HEK293 (cell line): ENCODE measurements around the gene CABCOCO1.

Source experiments
- CTCF ChIP-seq: fragments of 450-650 bp; formaldehyde crosslinking; IDR thresholded peaks from 2 replicates; pipeline ENCODE4 v1.5.1; 2016; ENCODE audit warnings: missing biosample characterization, missing genetic modification characterization
- GLIS2 ChIP-seq: fragments of 450-650 bp; formaldehyde crosslinking; IDR thresholded peaks from 2 replicates; pipeline ENCODE4 v1.5.1; 2016; ENCODE audit warnings: missing biosample characterization, missing genetic modification characterization
- HOXA7 ChIP-seq: sonication (generic); formaldehyde crosslinking; IDR thresholded peaks from 2 replicates; pipeline ENCODE4 v1.8.1; 2022; ENCODE audit warnings: missing genetic modification reagents, borderline replicate concordance
- PATZ1 ChIP-seq: fragments of 450-650 bp; formaldehyde crosslinking; IDR thresholded peaks from 2 replicates; pipeline ENCODE4 v1.5.1; 2016; ENCODE audit warnings: missing biosample characterization, missing genetic modification characterization
- PRDM4 ChIP-seq: fragments of 450-650 bp; formaldehyde crosslinking; IDR thresholded peaks from 2 replicates; pipeline ENCODE4 v1.5.1; 2017; ENCODE audit warnings: missing biosample characterization, missing genetic modification characterization
- WT1 ChIP-seq: fragments of 450-650 bp; formaldehyde crosslinking; IDR thresholded peaks from 2 replicates; pipeline ENCODE4 v1.5.1; 2016; ENCODE audit warnings: missing biosample characterization, missing genetic modification characterization
- YY1 ChIP-seq: fragments of 450-650 bp; formaldehyde crosslinking; IDR thresholded peaks from 2 replicates; pipeline ENCODE4 v1.5.1; 2018; ENCODE audit warnings: missing biosample characterization, missing genetic modification characterization
- ZFP69B ChIP-seq: fragments of 450-650 bp; formaldehyde crosslinking; IDR thresholded peaks from 2 replicates; pipeline ENCODE4 v1.5.1; 2016; ENCODE audit warnings: missing biosample characterization, missing genetic modification characterization
- ZNF174 ChIP-seq: fragments of 450-650 bp; formaldehyde crosslinking; IDR thresholded peaks from 2 replicates; pipeline ENCODE4 v1.5.0; 2017; ENCODE audit warnings: missing biosample characterization, mild to moderate bottlenecking, missing genetic modification characterization
- ZNF18 ChIP-seq: fragments of 450-650 bp; formaldehyde crosslinking; IDR thresholded peaks from 2 replicates; pipeline ENCODE4 v1.5.1; 2016; ENCODE audit warnings: missing biosample characterization, missing genetic modification characterization
- ZNF19 ChIP-seq: fragments of 450-650 bp; formaldehyde crosslinking; IDR thresholded peaks from 2 replicates; pipeline ENCODE4; 2016; ENCODE audit warnings: missing biosample characterization, missing genetic modification characterization, low read depth
- ZNF248 ChIP-seq: fragments of 450-650 bp; formaldehyde crosslinking; IDR thresholded peaks from 2 replicates; pipeline ENCODE4 v1.5.1; 2017; ENCODE audit warnings: missing biosample characterization, missing genetic modification characterization
- ZNF266 ChIP-seq: fragments of 450-650 bp; formaldehyde crosslinking; IDR thresholded peaks from 2 replicates; pipeline ENCODE4 v1.5.1; 2016; ENCODE audit warnings: missing biosample characterization, missing genetic modification characterization, low read depth
- ZNF341 ChIP-seq: fragments of 450-650 bp; formaldehyde crosslinking; IDR thresholded peaks from 2 replicates; pipeline ENCODE4; 2016; ENCODE audit warnings: low read depth, missing biosample characterization, missing genetic modification characterization
- ZNF394 ChIP-seq: fragments of 450-650 bp; formaldehyde crosslinking; IDR thresholded peaks from 2 replicates; pipeline ENCODE4 v1.5.1; 2016; ENCODE audit warnings: missing biosample characterization, missing genetic modification characterization, mild to moderate bottlenecking, moderate library complexity, borderline replicate concordance
- ZNF549 ChIP-seq: fragments of 450-650 bp; IDR thresholded peaks from 2 replicates; pipeline ENCODE4 v1.5.1; 2018; ENCODE audit warnings: missing biosample characterization, missing genetic modification characterization, mild to moderate bottlenecking, inconsistent platforms, moderate library complexity
- ZNF585B ChIP-seq: fragments of 450-650 bp; formaldehyde crosslinking; IDR thresholded peaks from 2 replicates; pipeline ENCODE4 v1.5.1; 2016; ENCODE audit warnings: missing biosample characterization, missing genetic modification characterization
- ZNF624 ChIP-seq: fragments of 450-650 bp; formaldehyde crosslinking; IDR thresholded peaks from 2 replicates; pipeline ENCODE4 v1.5.1; 2017; ENCODE audit warnings: missing biosample characterization, missing genetic modification characterization
- ZNF629 ChIP-seq: fragments of 450-650 bp; formaldehyde crosslinking; IDR thresholded peaks from 2 replicates; pipeline ENCODE4 v1.5.1; 2017; ENCODE audit warnings: missing biosample characterization, missing genetic modification characterization
- ZNF658 ChIP-seq: fragments of 450-650 bp; formaldehyde crosslinking; IDR thresholded peaks from 2 replicates; pipeline ENCODE4; 2016; ENCODE audit warnings: missing biosample characterization, missing genetic modification characterization
- ZNF660 ChIP-seq: fragments of 450-650 bp; IDR thresholded peaks from 2 replicates; pipeline ENCODE4 v1.5.1; 2018; ENCODE audit warnings: missing biosample characterization, mild to moderate bottlenecking, missing genetic modification characterization
- ZNF677 ChIP-seq: fragments of 450-650 bp; IDR thresholded peaks from 2 replicates; pipeline ENCODE4 v1.5.0; 2018; ENCODE audit warnings: missing biosample characterization, mild to moderate bottlenecking, missing genetic modification characterization, moderate library complexity
- ZNF692 ChIP-seq: fragments of 450-650 bp; formaldehyde crosslinking; IDR thresholded peaks from 2 replicates; pipeline ENCODE4 v1.5.1; 2016; ENCODE audit warnings: missing biosample characterization, missing genetic modification characterization
- ZNF76 ChIP-seq: fragments of 450-650 bp; formaldehyde crosslinking; IDR thresholded peaks from 2 replicates; pipeline ENCODE4; 2016; ENCODE audit warnings: low read depth, missing biosample characterization, missing genetic modification characterization, borderline replicate concordance
- ZNF785 ChIP-seq: fragments of 450-650 bp; formaldehyde crosslinking; IDR thresholded peaks from 2 replicates; pipeline ENCODE4 v1.5.1; 2016; ENCODE audit warnings: missing biosample characterization, missing genetic modification characterization
- TF ChIP-seq, protein P1 (sequence below): fragments of 450-650 bp; formaldehyde crosslinking; IDR thresholded peaks from 2 replicates; pipeline ENCODE4 v1.5.1; 2016; ENCODE audit warnings: missing biosample characterization, missing genetic modification characterization
- TF ChIP-seq, protein P2 (sequence below): fragments of 450-650 bp; formaldehyde crosslinking; IDR thresholded peaks from 2 replicates; pipeline ENCODE4 v1.5.1; 2017; ENCODE audit warnings: missing biosample characterization, missing genetic modification characterization

The CABCOCO1 gene

DNA sequence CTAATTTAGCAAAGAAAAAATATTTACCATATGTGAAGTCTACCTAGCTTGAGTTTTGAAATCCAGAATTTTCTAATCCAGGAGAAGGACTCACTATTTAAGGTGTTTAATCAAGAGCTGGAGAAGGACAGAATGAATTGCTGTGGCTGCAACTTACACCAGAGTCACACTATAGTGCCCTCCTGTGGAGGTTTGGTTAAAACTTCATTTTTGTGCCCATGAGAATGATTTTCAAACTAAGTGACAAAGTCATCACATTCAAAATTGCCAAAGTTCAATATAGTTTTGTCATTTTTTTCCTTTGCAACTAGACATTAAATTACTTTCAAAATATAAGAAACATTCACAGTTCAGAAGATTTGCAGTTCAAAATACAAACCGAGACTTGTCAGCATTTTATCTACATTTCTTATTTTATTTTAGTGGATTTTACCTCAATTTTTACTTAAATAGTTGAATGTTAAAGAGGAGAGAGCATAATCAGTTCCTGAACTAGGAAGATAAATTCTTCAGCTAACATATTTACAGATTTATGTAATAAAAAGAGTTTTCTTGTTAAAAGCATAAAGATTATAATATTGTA lies 70.7 kb downstream of the CABCOCO1 start (continued):
- no peak for TF ChIP-seq ZNF18 (tag by site-specific recombination)
- no peak for TF ChIP-seq YY1 (tag by site-specific recombination)
- no peak for TF ChIP-seq ZNF394 (tag by site-specific recombination)
- no peak for TF ChIP-seq ZNF677 (tag by site-specific recombination)
- no peak for TF ChIP-seq ZNF692 (tag by site-specific recombination)
- TF ChIP-seq ZNF624 (tag by site-specific recombination) = no peak
- no peak for TF ChIP-seq ZNF629 (tag by site-specific recombination)
- peak; percentile 95 for TF ChIP-seq ZNF660 (tag by site-specific recombination)
- TF ChIP-seq CTCF (tag by site-specific recombination) = 0 out of 2 replicates have a peak, but pooled peaks have one; percentile 29
- TF ChIP-seq, protein P1, sequence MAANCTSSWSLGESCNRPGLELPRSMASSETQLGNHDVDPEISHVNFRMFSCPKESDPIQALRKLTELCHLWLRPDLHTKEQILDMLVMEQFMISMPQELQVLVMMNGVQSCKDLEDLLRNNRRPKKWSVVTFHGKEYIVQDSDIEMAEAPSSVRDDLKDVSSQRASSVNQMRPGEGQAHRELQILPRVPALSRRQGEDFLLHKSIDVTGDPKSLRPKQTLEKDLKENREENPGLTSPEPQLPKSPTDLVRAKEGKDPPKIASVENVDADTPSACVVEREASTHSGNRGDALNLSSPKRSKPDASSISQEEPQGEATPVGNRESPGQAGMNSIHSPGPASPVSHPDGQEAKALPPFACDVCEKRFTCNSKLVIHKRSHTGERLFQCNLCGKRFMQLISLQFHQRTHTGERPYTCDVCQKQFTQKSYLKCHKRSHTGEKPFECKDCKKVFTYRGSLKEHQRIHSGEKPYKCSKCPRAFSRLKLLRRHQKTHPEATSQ = no peak
- no peak for TF ChIP-seq HOXA7 (CRISPR knock-in tag)
- TF ChIP-seq ZNF549 (tag by site-specific recombination) = no peak
- TF ChIP-seq GLIS2 (tag by site-specific recombination) = no peak
- no peak for TF ChIP-seq ZNF248 (tag by site-specific recombination)
- TF ChIP-seq ZNF341 (tag by site-specific recombination) = no peak
- TF ChIP-seq WT1 (tag by site-specific recombination) = no peak
- no peak for TF ChIP-seq ZNF785 (tag by site-specific recombination)
- no peak for TF ChIP-seq ZNF19
- no peak for TF ChIP-seq ZNF266
- TF ChIP-seq ZNF76 (tag by site-specific recombination) = no peak
- TF ChIP-seq PATZ1 (tag by site-specific recombination) = no peak
- no peak for TF ChIP-seq ZNF174 (tag by site-specific recombination)
- TF ChIP-seq, protein P2, sequence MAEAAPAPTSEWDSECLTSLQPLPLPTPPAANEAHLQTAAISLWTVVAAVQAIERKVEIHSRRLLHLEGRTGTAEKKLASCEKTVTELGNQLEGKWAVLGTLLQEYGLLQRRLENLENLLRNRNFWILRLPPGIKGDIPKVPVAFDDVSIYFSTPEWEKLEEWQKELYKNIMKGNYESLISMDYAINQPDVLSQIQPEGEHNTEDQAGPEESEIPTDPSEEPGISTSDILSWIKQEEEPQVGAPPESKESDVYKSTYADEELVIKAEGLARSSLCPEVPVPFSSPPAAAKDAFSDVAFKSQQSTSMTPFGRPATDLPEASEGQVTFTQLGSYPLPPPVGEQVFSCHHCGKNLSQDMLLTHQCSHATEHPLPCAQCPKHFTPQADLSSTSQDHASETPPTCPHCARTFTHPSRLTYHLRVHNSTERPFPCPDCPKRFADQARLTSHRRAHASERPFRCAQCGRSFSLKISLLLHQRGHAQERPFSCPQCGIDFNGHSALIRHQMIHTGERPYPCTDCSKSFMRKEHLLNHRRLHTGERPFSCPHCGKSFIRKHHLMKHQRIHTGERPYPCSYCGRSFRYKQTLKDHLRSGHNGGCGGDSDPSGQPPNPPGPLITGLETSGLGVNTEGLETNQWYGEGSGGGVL (tag by site-specific recombination) = no peak
- TF ChIP-seq ZFP69B (tag by site-specific recombination) = no peak
- TF ChIP-seq ZNF658 = no peak
- no peak for TF ChIP-seq ZNF585B
- no peak for TF ChIP-seq PRDM4
